ENCODE measurements around the gene STK24. TPM values are rescaled to one million over a fixed set of nuclear protein-coding genes. Genes with fewer than 3 reads are reported as not detected.

STK24 gene
- total and polyA plus RNA-seq, 10 of the 15 experiments (the other 5 are each of a cell fraction or from before 2014, with no cell fraction given) = 7.5 to 115 (median 52.9) TPM

GRCh38 chr13:98396071-98396710 is 180.7 kb downstream of the STK24 start:
- no peaks in the 10 kb centered on the region for H3K27me3 ChIP-seq (replicated peaks in 1 of 2; ENCODE audit: control insufficient read depth in 2 of 2, insufficient read depth in 2 of 2, low read length in 1 of 2)
- no peak overlapping the region for H3K4me3 ChIP-seq
- FAIRE-seq = no peak
- no peaks in the 10 kb centered on the region for H3K9me3 ChIP-seq (replicated peaks; ENCODE audit: control insufficient read depth, insufficient read depth, low read length)
- CTCF ChIA-PET = no interaction called here
- no peak overlapping the region for H3K4me2 ChIP-seq (ENCODE audit: control insufficient read depth, insufficient read depth)
- no peaks in the 10 kb centered on the region for H3K4me1 ChIP-seq (ENCODE audit: control insufficient read depth, insufficient read depth, low read length)
- no peak overlapping the region for H2AFZ ChIP-seq (ENCODE audit: control insufficient read depth, low read depth, low read length)
- intact Hi-C loops (cut with micrococcal nuclease; ENCODE audit: unreplicated experiment) (no loop called here), in situ Hi-C loops (cut with MboI) (no loop called here)
- H4K20me1 ChIP-seq (ENCODE audit: control insufficient read depth, insufficient read depth) = no peaks in the 10 kb centered on the region
- RAD21 ChIA-PET (ENCODE audit: unreplicated experiment) = no interaction called here
- BruUV-seq (replicated peaks) = no TSS peak
- H3K9ac ChIP-seq (ENCODE audit: control insufficient read depth, insufficient read depth, low read length) = no peak overlapping the region
- POLR2A ChIA-PET = no interaction called here
- H3K36me3 ChIP-seq (ENCODE audit: control insufficient read depth in 2 of 2, insufficient read depth in 2 of 2, low read length in 1 of 2) = no peaks in the 10 kb centered on the region
- TF ChIP-seq BACH1 (IDR thresholded peaks at IDR 0.05; ENCODE audit: borderline replicate concordance) (no peak), EED (IDR thresholded peaks at IDR 0.05; ENCODE audit: low read depth) (no peak), NR2C2 (IDR thresholded peaks at IDR 0.05; ENCODE audit: borderline replicate concordance, control insufficient read depth, insufficient read length, low read depth) (no peak), KAT2A (conservative IDR thresholded peaks at IDR 0.05; ENCODE audit: control insufficient read depth, low read depth, low read length) (no peak)
- TF ChIP-seq, protein P1, sequence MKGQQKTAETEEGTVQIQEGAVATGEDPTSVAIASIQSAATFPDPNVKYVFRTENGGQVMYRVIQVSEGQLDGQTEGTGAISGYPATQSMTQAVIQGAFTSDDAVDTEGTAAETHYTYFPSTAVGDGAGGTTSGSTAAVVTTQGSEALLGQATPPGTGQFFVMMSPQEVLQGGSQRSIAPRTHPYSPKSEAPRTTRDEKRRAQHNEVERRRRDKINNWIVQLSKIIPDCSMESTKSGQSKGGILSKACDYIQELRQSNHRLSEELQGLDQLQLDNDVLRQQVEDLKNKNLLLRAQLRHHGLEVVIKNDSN (IDR thresholded peaks at IDR 0.05; ENCODE audit: borderline replicate concordance, extremely low read length, insufficient read depth, low read depth, low read length) = no peak
- no peak for DNase-seq (ENCODE audit: low read depth, low spot score)
- WGBS (ENCODE audit: insufficient coverage, insufficient replicate concordance, low lambda C conversion rate, missing lambda C conversion rate) = 36% methylated on average over 16 of the region's 16 CpGs
- ATAC-seq = no peak
- H3K79me2 ChIP-seq (ENCODE audit: control insufficient read depth, insufficient read depth, low read length) = no peaks in the 10 kb centered on the region
- H3K27ac ChIP-seq (ENCODE audit: control insufficient read depth, insufficient read depth) = no peak overlapping the region
- SMC1A ChIA-PET (ENCODE audit: uncharacterized antibody, unreplicated experiment) = interaction anchor here (1.1 to 2.3 kb wide), 2 partner anchors 10 to 338 kb away, joined by 3 to 7 read pairs; no protein-coding TSS in a partner anchor

Other genes starting within 250 kb of the STK24 start
- gene SLC15A1, start 175.6 kb upstream of the STK24 start, total RNA-seq (2014; rRNA removed) = not detected in 2 replicates
- not detected in 2 replicates for gene SLC15A1, start 175.6 kb upstream of the STK24 start, total RNA-seq (2014; rRNA removed; fragmentation: Illumina TruSeq; extraction: Trizol)
- gene SLC15A1, start 175.6 kb upstream of the STK24 start, total RNA-seq (2021) = not detected in 2 replicates
- gene SLC15A1, start 175.6 kb upstream of the STK24 start, polyA plus RNA-seq (2011; rRNA removed) = not detected in 2 replicates
- gene SLC15A1, start 175.6 kb upstream of the STK24 start, polyA plus RNA-seq (2014; fragmentation: Illumina TruSeq; extraction: Trizol) = not detected in 2 replicates
- not detected for gene SLC15A1, start 175.6 kb upstream of the STK24 start, polyA plus RNA-seq (2014; fragmentation: Nextera tagmentation; extraction: Ambion mirVana)
- gene SLC15A1, start 175.6 kb upstream of the STK24 start, polyA plus RNA-seq (2014; rRNA removed) = not detected in 2 replicates
- not detected for gene SLC15A1, start 175.6 kb upstream of the STK24 start, polyA plus RNA-seq (2016; fragmentation: Nextera tagmentation; extraction: Ambion mirVana)